NCI-H510A treated with DMSO at 0.1 percent for 48 hours (cell line): ENCODE results near the gene C10orf62.
A peak's percentile ranks its signal among the peaks of the same experiment; 100 is the strongest.

Source experiments
- DNase-seq: peaks from one replicate; lab custom pipeline; 2025; lab: John Stamatoyannopoulos, UW

Gene C10orf62

DNA sequence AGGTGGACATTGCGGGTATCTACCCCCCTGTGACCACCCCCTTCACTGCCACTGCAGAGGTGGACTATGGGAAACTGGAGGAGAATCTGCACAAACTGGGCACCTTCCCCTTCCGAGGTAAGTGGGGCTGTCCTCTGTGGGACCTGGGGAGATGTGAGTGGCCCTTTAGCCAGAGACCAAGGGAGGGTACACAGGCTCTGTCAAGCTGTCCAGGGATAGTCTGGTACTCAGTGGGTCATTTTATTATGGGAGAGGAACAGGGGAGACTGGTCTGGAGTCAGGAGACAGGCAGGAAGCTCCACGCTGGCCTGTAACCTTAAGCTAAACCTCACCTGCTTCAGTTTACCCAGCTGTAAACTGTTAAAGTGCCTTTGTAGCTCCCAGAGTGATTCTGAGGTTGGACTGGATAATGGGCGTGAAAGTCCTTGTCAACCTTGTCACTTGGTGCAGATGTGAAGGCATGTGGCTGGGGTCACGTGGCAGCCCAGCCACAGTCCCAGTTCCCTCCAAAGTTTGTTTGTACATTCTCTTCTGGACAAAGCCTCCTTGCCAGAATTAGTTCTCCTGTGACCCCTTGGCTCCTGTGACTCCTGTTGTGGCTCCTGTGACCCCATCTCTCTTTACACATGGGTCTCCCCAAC is 4.6 kb upstream of the C10orf62 start:
- peak; percentile 7 for DNase-seq

DNA sequence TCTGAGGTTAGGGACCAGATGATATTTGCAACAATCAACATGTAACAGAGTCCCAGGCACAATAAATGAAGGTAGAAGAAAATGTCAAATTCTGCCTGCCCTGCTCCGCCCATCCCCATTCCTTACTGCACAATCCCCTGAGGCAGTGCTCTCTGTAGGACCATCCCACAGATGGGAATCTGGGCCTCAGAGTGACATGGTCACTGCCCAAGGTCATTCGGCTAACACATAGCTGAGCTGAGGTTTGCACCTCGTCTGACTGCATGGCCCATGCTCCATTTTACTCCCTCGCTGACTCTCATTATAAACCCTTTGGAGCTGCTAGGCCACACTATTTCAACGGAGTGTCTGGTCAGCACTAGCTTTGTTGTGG is 4.1 kb upstream of the C10orf62 start:
- DNase-seq: no peak

DNA sequence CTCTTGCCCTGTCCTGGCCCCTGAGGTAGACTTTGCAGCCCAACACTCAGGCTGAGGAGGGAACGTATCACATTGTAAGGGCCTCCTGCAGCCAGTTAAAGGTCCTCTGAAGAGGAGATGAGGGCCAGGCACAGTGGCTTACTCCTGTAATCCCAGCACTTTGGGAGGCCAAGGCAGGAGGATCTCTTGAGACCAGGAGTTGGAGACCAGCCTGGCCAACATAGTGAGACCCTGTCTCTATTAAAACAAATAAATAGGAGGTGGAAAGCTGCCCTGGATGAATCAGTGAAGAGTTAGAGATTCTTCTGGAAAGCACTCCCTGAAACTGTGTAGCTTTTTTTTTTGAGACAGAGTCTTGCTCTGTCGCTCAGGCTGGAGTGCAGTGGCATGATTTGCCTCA is 2.3 kb upstream of the C10orf62 start:
- no peak for DNase-seq

DNA sequence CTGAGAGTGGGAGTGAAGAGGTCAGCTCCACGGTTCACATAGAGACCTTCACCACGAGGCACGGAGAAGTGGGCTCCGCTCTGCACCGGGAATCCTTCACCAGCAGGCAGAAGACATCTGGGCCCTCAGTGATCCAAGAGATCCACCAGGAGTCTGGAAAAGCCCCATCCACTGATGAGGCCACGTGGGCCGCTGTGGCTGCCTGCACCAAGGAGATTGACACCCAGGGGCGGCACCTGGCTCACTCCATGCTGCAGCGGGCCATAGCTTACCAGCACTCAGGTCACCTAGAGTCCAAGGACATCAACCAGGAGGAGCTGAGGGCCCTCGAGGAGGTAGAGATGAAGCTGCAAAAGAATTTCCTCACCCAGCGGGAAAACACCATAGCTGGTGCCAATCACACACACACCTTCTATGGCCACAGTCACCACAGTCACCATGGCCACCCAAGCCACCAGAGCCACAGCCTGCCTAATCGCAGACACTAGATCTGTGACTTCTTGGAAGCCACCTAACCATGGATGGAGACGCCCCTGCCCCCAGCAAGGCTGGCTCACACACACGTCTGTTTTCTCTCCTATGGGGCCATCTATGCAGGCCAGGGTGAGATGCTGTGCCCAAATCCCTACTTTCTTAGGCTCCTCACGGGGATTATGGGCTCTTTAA is 694 bp downstream of the C10orf62 start:
- no peak for DNase-seq

DNA sequence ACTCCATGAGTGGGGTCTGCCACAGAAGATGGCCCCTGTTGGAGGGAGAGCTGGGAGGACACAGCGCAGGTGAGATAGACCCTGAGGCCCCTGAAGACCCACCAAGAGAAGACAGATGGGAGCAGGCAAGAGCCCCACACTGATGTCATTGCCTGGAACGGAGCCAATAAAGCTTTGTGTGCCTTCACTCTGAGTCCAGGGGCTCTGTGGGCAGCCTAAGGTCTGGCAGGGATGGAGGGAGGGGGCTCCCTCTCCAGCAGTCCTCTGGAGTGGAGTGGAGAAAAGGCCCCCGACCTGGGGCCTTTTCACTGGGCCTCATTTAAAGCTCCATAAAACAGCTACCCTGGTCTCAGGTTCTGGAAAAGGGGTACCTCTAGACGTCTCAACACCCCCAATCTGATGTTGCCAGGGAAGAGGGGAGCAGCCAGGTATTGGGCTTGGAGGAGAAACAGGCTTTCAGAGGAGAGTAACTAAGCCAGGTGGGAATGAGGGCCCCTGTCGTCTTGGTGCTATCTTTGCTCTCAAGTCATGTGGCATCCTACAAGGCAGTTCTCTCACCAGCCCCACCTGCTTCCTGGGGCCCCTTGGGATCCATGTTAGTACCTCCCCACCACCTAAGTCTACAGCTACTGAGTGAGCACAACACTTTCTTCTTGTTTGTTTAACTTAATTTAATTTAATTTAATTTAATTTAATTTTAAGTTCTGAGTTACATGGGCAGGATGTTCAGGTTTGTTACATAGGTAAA is 1.4 kb downstream of the C10orf62 start:
- no peak for DNase-seq

DNA sequence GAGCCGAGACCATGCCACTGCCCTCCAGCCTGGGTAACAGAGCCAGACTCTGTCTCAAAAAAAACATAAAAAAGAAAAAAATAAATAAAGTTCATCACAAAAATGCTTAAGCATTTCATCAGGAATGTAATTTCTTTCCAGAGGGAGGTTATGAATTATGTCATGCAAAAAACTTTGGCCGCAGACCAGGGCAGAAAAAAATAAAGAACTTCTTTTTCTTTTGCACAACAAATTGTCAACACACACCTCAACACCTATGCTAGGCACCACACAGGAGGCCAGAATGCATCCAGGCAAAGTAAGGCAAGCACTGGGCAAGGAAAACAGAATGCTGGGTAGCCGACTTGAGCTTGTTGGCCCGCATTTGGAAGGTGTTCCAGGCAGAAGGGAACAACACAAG is 3.9 kb downstream of the C10orf62 start:
- DNase-seq: no peak

DNA sequence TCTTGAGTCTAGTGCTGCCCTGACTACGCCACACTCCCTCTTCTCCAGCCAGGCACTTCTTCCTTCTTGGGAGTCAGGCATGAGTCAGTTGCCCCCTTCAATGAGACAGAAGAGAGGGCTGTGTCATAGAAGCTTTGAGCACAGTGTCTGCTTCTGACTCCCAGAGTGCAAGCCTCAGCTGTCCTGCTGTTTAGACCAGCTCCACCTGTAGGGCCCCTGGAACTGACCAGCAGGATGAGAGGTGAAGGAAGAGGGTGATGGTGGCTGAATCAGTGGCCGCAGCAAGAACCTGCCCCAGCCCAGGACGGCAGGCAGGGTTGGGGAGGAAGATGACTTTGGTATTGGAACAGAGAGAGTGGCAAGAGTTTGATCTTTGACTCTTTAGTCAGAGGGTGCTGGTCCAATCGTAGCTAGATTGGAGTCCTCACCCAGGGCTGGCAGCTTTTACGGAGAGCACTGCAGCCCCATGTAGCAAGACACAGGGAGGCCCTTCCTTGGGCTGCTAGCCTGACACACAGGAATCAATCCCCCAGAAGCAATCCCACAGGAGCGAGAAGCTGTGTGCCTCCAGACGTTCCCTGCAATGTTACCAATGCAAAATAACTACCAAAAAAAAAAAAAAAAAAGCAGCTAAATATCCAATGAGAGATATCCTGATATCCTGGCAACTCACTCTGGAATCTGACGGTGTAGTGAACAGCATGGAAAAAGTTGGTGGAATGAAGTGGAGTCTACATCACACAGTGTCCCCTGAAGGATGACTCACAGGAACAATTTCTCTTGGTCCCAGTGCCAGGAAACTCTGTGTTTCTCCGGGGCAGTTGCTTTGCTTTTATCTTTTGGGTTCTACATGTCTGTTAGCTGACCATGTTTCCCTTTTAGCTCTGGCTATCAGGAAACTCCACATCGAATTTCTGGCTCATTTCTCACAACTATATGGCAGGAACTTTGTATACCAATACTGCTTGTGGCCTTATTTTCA is 6.9 kb downstream of the C10orf62 start:
- DNase-seq: no peak

DNA sequence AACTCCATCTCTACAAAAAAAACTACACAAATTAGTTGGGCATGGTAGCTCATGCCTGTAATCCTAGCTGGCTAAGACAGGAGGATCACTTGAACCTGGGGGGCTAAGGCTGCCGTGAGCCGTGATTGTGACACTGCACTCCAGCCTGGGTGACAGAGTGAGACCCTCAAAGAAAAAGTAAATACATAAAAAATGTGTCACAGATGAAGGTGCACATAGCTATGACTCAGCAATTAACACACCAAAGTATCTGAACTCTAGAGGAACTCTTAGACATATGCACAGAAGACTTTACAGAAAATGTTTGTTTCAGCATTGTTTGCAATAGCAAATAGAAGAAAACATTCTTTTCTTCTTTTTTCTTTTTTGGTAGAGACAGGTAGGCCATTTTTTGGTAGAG is 8.3 kb downstream of the C10orf62 start:
- no peak for DNase-seq

DNA sequence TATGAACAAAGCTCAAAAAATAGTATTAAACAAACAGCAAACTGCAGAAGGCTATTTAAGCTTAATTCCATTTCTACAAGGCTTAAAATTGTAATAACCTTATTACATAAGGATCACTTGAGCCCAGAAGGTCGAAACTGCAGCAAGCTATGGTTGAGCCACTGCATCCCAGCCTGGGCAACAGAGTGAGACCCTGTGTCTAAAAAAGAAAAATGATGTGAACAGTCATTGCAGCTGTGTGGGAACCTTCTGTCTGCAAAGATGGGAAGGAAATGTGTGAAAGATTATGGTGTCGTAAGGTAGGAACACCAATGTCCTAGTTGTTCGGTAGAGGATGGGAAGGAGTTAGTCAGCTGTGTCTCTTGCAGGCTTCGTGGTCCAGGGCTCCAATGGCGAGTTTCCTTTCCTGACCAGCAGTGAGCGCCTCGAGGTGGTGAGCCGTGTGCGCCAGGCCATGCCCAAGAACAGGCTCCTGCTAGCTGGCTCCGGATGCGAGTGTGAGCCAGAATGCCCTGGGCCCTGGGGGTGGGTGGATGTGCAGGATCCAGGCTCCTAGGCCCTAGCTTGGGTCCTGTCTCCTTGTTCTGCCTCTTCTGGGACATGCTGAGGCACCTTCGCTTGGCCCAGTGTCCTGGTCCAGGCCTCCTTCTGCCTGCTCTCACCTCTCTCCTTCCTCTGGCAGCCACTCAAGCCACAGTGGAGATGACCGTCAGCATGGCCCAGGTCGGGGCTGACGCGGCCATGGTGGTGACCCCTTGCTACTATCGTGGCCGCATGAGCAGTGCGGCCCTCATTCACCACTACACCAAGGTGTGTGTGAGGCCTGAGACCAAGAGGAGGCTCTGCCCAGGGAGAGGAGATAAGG is 9.1 kb downstream of the C10orf62 start:
- DNase-seq: no peak

DNA sequence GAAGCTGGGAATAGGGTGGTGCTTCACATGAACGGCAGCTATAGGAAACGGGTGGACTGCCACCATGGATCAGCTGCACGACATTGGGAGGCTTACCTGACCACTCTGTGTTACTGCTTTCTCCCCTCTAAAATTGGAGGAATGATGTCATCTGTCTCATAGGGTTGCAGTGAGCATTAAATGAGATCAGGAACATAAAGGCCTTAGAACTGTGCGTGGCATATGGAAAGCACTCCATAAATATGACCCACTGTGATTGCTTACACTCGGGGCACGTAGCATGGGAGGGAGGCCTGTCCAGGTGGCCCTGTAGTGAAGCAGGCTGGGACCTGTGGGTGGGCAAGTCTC is 9.7 kb downstream of the C10orf62 start:
- DNase-seq: no peak

DNA sequence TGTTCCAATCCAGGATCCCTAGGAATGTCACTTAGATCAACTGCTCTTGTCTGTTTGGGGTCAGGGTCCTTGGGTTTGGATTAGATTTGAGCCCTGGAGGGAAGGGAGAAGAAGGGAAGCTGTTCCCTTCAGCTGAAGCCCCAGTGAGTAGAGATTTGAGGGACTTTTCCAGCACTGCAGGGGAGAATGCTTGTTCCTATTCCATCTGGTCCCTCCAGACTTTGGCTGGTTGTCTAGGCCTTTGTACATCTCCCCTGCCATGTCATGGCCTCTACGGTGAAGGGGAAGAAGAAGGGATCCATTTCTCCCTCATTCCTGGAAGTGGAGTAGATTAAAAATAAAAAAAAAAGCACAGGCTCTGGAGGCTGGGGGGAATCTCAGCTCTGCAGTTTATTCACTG is 11.1 kb downstream of the C10orf62 start:
- no peak for DNase-seq

DNA sequence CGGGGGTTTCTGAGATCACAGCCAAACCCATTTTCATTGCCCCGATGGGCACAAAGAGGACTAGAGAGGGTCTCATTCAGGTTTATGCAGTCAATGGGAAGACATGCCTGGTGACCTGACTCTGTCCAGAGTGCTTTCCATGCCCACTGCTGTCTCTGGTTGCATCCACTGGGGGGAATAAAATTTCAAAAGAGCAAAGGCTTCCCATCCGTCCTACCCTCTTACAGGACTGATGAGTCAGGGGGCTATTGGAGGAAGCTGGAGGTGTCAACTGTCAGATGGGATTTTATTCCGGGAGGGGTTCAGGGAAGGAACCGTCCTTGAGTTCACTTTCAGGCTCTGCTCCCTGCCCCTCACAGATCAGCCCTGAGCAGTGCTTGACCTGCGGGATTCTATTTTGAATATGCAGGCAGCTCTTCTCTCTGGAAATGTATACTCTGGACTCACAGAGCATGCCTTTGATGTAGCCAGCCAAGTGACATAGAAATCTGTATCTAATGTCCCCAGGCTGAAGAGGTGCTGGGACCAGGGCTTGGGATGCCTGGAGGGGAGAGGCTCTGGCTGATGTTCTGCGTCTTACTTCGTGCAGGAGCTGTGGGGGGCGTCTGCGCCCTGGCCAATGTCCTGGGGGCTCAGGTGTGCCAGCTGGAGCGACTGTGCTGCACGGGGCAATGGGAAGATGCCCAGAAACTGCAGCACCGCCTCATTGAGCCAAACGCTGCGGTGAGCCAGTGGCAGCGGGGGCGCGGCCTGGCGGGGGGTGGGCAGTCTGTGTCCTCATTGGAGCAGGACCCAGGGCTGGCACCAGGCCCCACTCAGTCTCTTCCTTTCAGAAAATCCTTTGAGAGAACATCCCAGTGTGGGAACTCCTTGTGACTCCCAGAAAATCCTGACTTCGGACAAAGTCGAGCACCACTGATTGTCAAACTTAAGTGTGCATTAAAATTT is 12.0 kb downstream of the C10orf62 start:
- DNase-seq: no peak

DNA sequence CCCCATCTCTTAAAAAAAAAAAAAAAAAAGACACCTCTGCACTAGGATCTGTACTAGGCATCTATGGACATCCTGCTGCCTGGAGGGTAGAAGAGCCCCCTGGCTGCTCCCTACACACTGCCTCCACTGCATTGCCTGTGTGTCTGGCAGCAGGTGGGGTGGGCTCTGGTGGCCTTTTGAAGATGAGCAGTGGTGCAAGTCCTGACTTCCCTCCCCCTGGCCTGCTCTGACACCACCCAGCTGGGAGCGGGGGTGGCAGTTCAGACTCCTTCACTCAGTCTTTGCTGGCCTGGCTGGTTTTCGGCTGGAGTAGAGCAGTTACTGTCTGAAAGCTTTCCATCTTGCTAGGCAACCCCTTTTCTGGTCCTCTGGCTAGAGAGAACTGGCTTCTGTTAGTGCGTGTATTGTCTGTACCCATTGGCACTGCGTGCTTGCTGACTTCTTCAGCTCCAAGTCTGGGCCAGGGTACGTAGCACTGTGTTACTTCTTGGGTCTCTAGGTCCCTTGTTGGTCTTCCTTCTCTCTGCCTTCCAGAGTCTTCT is 17.6 kb downstream of the C10orf62 start:
- no peak for DNase-seq

DNA sequence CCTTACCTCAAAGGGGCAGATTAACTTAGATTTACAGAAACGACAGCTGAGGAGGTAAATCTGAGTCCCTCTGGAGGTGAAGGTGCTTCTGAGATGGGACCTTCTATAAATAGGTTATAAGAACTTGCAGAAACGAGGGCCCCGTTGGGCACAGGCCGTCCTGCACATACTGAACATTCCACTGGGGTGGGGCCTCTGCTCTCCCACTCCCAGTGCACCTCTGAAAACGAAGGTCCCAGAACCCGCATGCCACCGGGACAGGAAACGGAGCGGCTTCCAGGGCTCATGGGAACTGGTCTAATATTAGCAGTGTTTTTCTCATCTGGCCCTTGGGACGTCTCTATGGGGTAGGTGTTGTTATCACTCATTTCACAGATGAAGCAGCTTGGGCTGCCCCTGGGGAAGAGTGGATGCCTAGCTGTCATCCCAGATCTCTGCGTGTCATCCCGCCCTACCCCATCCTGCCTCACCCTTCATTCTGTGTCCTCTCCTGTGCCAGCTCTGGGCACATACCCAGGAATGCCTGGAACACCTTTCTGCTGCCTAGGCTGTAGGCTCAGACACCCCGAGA is 19.6 kb downstream of the C10orf62 start:
- no peak for DNase-seq

DNA sequence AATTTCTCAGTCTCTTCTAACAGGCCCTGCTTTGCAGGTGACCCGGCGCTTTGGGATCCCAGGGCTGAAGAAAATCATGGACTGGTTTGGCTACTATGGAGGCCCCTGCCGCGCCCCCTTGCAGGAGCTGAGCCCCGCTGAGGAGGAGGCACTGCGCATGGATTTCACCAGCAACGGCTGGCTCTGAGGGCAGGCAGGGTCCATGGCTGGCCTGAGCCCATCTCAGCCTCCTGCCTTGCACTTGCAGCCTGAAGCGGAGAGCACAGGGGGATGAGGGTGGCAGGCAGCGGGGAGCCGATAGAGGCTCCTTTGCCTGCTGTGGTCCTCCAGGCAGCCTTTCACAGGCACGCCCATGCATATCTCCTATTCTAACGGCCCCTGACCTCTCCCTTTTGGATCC is 22.0 kb downstream of the C10orf62 start:
- no peak for DNase-seq

DNA sequence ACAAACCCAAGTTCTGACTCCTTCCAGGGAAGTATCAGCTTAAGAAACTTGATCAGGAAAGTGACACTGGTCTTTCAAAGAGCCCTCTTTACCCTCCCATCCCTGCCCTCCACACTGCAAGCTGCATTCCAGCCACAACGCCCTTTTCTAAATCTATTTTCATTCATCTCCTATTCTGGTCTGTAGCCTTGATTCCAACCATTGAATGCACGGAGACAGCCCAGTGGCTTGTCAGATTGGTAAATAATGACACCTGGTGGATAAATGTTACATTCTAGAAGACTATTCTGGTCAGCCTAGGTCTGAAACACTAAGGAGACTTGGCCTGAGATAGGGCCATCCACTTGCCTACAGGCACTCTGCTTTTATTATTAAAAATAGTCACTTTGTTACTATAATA is 22.9 kb downstream of the C10orf62 start:
- peak; percentile 41 for DNase-seq

DNA sequence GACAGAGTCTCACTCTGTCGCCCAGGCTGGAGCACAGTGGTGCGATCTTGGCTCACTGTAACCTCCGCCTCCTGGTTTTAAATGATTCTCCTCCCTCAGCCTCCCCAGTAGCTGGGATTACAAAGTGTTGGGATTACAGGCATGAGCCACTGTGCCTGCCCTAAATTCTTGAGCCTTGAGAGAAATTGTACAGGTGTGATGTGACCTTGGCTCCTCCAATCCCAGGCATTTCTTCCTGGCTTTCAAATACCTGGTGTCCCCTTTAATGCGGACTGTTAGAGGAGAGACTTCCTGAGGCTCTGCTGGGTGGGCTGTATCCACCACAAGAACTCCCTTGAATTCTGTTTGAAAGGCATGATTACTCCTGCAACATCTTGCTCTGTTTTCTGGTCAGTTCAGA is 28.8 kb downstream of the C10orf62 start:
- DNase-seq: no peak

DNA sequence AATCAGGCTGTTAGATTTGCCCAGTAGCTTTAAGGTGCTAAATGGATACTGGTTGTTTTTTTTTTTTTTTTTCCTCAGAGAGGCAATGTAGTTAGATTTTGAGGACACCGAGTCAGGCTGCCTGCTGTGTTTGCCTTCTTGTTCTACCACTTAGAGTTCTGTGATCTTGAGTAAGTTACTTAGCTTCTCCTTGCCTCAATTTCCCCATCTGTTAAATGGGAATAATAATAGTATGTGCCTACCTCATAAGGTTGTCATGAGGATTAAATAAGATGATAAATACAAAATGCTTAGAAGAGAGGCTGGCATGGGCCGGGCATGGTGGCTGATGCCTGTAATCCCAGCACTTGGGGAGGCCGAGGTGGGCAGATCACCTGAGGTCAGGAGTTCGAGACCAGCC is 29.2 kb downstream of the C10orf62 start:
- no peak for DNase-seq

DNA sequence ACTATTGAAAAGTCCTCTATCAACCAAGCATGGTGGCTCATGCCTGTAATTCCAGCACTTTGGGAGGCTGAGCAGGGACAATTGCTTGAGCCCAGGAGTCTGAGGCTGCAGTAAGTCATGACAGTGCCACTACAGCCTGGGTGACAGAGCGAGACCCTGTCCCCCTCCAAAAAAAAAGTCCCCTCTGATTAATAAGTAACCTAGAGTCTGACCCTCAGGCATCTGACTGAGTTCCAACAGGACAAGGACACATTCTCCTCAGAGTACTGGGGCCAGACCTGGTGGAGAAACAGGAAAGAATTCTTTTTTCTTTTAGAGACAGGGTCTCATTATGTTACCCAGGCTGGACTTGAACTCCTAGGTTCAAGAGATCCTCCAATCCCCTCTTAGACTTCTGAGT is 33.8 kb downstream of the C10orf62 start:
- DNase-seq: no peak

DNA sequence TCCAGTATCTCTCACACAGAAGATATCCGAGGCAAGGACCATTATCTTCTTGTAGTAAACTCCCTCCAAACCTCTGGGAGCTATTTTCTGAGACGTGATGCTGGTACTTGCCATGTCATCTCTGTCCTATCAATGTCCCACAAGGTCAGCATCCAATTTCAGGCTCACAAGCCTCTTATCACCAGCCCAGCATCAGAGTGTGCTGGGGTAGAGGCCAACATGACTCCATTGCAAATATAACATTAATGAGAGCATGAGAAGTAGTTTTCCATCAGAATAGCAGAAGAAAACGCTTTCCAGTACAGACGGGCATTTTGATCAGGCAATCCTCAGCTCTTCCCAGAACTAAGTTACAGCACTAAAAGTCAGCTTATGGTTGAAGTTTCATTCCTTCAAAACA is 38.2 kb downstream of the C10orf62 start:
- no peak for DNase-seq
